GM23338 (cell line): ENCODE results near the gene OXLD1. TPM values are rescaled to one million over a fixed set of nuclear protein-coding genes. Genes with fewer than 3 reads are reported as not detected.

Experiments
- ATAC-seq: fragments of 200-7000 bp; cut with Tn5 transposase; 3 replicates; pipeline ENCODE4 v1.9.1; 2020
- DNase-seq: peaks from one replicate; pipeline ENCODE4 v3.0.0-alpha.2; 2015; ENCODE audit warnings: low spot score
- H2AFZ ChIP-seq: fragments of 200-600 bp; sonication (generic); 2 replicates; pipeline ENCODE4 v1.8.0; 2016; ENCODE audit warnings: antibody characterized with exemption, mild to moderate bottlenecking, moderate library complexity
- H3F3A ChIP-seq: fragments of 200-600 bp; sonication (generic); replicated peaks from 2 replicates; pipeline ENCODE4 v1.8.0; 2017; ENCODE audit warnings: antibody characterized with exemption, mixed run types, low read depth
- H3K27ac ChIP-seq: fragments of 200-600 bp; sonication (generic); 2 replicates; pipeline ENCODE4 v1.6.1; 2016; ENCODE audit warnings: low read depth
- H3K27me3 ChIP-seq: fragments of 200-600 bp; sonication (generic); 2 replicates; pipeline ENCODE4 v1.8.0; 2016; ENCODE audit warnings: mild to moderate bottlenecking, mixed run types, moderate library complexity; ENCODE audit not compliant: insufficient read depth
- H3K36me3 ChIP-seq: fragments of 200-600 bp; sonication (generic); 2 replicates; pipeline ENCODE4 v1.8.0; 2016; ENCODE audit warnings: mild to moderate bottlenecking; ENCODE audit not compliant: insufficient read depth
- H3K4me1 ChIP-seq: fragments of 200-600 bp; sonication (generic); 2 replicates; pipeline ENCODE4 v1.8.0; 2016; ENCODE audit warnings: mild to moderate bottlenecking, moderate library complexity; ENCODE audit not compliant: insufficient read depth
- H3K4me2 ChIP-seq: fragments of 200-600 bp; sonication (generic); 2 replicates; pipeline ENCODE4 v1.7.1; 2017; ENCODE audit warnings: mixed run types
- H3K4me3 ChIP-seq: fragments of 200-600 bp; sonication (generic); 2 replicates; pipeline ENCODE4 v1.6.1; 2016; ENCODE audit warnings: mixed run types
- H3K79me2 ChIP-seq: fragments of 200-600 bp; sonication (generic); replicated peaks from 2 replicates; pipeline ENCODE4 v1.8.0; 2017; ENCODE audit warnings: mild to moderate bottlenecking; ENCODE audit not compliant: insufficient read depth
- H3K9me2 ChIP-seq: fragments of 200-600 bp; sonication (generic); 2 replicates; pipeline ENCODE4 v1.8.0; 2017; ENCODE audit not compliant: insufficient read depth
- H4K20me1 ChIP-seq: fragments of 200-600 bp; sonication (generic); replicated peaks from 2 replicates; pipeline ENCODE4 v1.8.0; 2017; ENCODE audit warnings: mild to moderate bottlenecking; ENCODE audit not compliant: insufficient read depth
- H3K27ac Mint-ChIP-seq: 2 replicates; pipeline ENCODE4 v1.8.0; 2020; ENCODE audit warnings: inconsistent platforms, mild to moderate bottlenecking, moderate library complexity, mixed read lengths
- H3K27me3 Mint-ChIP-seq: 3 replicates; pipeline ENCODE4 v1.8.0; 2022; ENCODE audit warnings: low read depth, mild to moderate bottlenecking, moderate library complexity, mixed read lengths, inconsistent platforms; ENCODE audit not compliant: insufficient read depth, poor library complexity
- H3K36me3 Mint-ChIP-seq: 3 replicates; pipeline ENCODE4 v1.8.0; 2021; ENCODE audit warnings: low read depth, mild to moderate bottlenecking, inconsistent platforms, moderate library complexity, mixed read lengths
- H3K4me1 Mint-ChIP-seq: 3 replicates; pipeline ENCODE4 v1.8.0; 2020; ENCODE audit warnings: mild to moderate bottlenecking, inconsistent platforms, mixed read lengths
- H3K4me3 Mint-ChIP-seq: 3 replicates; pipeline ENCODE4 v1.8.0; 2021; ENCODE audit warnings: moderate library complexity, mild to moderate bottlenecking, inconsistent platforms, mixed read lengths
- H3K9me3 Mint-ChIP-seq: 3 replicates; pipeline ENCODE4 v1.8.0; 2020; ENCODE audit warnings: moderate library complexity, mild to moderate bottlenecking, inconsistent platforms, mixed read lengths
- CREB1 ChIP-seq: fragments of 250-450 bp; sonication (Bioruptor Pico); IDR thresholded peaks from 2 replicates; pipeline ENCODE4 v1.5.0; 2020; ENCODE audit warnings: low read depth, mild to moderate bottlenecking, moderate library complexity
- EZH2phosphoT487 ChIP-seq: fragments of 200-600 bp; sonication (generic); IDR thresholded peaks from one replicate; pipeline ENCODE4 v1.8.1; 2018; ENCODE audit warnings: antibody characterized with exemption; ENCODE audit not compliant: unreplicated experiment
- JUNB ChIP-seq: IDR thresholded peaks from one replicate; pipeline ENCODE4 v1.6.1; 2016; ENCODE audit warnings: antibody characterized with exemption; ENCODE audit not compliant: unreplicated experiment
- NANOG ChIP-seq: IDR thresholded peaks from 2 replicates; pipeline ENCODE4 v1.6.1; 2016; ENCODE audit warnings: antibody characterized with exemption, borderline replicate concordance
- POLR2AphosphoS5 ChIP-seq: IDR thresholded peaks from 2 replicates; pipeline ENCODE4 v1.6.1; 2016; ENCODE audit warnings: antibody characterized with exemption, low read depth
- STAT1 ChIP-seq: IDR thresholded peaks from one replicate; pipeline ENCODE4 v1.6.1; 2016; ENCODE audit warnings: antibody characterized with exemption; ENCODE audit not compliant: unreplicated experiment
- ZNF114 ChIP-seq: fragments of 250-450 bp; sonication (Bioruptor Pico); IDR thresholded peaks from 2 replicates; pipeline ENCODE4 v1.5.0; 2020; ENCODE audit warnings: mild to moderate bottlenecking, moderate library complexity
- ZNF331 ChIP-seq: fragments of 250-450 bp; sonication (Bioruptor Pico); IDR thresholded peaks from 2 replicates; pipeline ENCODE4 v1.5.0; 2020; ENCODE audit warnings: low read depth, mild to moderate bottlenecking, moderate library complexity
- polyA plus RNA-seq: library from polyadenylated mRNA; unstranded; fragments of >200 nt; fragmentation: Nextera tagmentation; extraction: Ambion mirVana; gene quantifications from 2 replicates; pipeline ENCODE4 v1.2.1, GENCODE V29; 2016
- total RNA-seq: library from RNA; depleted of rRNA; stranded (reverse); fragments of >200 nt; shearing (Covaris generic); gene quantifications from 2 replicates; pipeline ENCODE4 v1.2.3, GENCODE V29; 2014
- TF ChIP-seq, protein P1 (sequence below): IDR thresholded peaks from one replicate; pipeline ENCODE4 v1.6.1; 2018; ENCODE audit warnings: antibody characterized with exemption; ENCODE audit not compliant: unreplicated experiment
- TF ChIP-seq, protein P2 (sequence below), 2 experiments: fragments of 200-600 bp in 1 of 2; sonication (generic) in 1 of 2; conservative IDR thresholded peaks; 2 replicates each; pipeline versions ENCODE4 v1.5.1 to v1.6.1; 2016 to 2017; ENCODE audit warnings: antibody characterized with exemption in 2 of 2, low read depth in 2 of 2, mild to moderate bottlenecking in 2 of 2, moderate library complexity in 1 of 2
- TF ChIP-seq, protein P3 (sequence below): IDR thresholded peaks from 2 replicates; pipeline ENCODE4 v1.6.1; 2016; ENCODE audit warnings: antibody characterized with exemption

OXLD1 gene
- total and polyA plus RNA-seq, 2 experiments from 2014 or later, result 46.0 to 64.9 TPM

DNA sequence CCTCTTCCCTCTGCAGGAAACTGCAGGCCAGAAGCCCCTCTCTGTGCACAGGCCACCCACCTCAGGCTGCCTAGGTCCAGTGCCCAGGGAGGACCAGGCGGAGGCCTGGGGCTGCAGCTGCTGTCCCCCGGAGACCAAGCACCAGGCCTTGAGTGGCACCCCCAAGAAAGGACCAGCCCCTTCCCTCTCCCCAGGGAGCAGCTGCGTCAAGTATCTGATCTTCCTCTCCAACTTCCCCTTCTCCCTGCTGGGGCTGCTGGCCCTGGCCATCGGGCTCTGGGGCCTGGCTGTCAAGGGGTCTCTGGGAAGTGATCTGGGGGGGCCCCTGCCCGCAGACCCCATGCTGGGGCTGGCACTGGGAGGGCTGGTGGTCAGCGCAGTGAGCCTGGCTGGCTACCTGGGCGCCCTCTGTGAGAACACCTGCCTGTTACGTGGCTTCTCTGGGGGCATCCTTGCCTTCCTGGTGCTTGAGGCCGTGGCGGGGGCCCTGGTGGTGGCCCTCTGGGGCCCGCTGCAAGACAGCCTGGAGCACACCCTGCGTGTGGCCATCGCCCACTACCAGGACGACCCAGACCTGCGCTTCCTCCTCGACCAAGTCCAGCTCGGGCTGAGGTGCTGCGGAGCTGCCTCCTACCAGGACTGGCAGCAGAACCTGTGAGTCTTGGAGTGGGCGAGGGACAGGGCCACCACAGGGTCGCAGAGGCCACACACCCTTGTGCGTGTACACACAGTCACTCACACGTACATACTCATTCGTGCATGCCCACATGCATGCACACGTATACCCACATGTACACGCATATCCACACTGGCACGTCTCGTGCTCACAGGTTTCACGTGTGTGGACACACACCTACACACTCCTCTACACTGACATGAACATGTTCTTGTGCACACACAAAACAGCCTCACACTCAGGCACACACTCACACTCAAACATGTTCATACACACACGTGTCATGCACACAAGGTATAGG lies 21.1 kb downstream of the OXLD1 start (continued):
- TF ChIP-seq, protein P1, sequence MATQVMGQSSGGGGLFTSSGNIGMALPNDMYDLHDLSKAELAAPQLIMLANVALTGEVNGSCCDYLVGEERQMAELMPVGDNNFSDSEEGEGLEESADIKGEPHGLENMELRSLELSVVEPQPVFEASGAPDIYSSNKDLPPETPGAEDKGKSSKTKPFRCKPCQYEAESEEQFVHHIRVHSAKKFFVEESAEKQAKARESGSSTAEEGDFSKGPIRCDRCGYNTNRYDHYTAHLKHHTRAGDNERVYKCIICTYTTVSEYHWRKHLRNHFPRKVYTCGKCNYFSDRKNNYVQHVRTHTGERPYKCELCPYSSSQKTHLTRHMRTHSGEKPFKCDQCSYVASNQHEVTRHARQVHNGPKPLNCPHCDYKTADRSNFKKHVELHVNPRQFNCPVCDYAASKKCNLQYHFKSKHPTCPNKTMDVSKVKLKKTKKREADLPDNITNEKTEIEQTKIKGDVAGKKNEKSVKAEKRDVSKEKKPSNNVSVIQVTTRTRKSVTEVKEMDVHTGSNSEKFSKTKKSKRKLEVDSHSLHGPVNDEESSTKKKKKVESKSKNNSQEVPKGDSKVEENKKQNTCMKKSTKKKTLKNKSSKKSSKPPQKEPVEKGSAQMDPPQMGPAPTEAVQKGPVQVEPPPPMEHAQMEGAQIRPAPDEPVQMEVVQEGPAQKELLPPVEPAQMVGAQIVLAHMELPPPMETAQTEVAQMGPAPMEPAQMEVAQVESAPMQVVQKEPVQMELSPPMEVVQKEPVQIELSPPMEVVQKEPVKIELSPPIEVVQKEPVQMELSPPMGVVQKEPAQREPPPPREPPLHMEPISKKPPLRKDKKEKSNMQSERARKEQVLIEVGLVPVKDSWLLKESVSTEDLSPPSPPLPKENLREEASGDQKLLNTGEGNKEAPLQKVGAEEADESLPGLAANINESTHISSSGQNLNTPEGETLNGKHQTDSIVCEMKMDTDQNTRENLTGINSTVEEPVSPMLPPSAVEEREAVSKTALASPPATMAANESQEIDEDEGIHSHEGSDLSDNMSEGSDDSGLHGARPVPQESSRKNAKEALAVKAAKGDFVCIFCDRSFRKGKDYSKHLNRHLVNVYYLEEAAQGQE, result no peak
- TF ChIP-seq, protein P2, sequence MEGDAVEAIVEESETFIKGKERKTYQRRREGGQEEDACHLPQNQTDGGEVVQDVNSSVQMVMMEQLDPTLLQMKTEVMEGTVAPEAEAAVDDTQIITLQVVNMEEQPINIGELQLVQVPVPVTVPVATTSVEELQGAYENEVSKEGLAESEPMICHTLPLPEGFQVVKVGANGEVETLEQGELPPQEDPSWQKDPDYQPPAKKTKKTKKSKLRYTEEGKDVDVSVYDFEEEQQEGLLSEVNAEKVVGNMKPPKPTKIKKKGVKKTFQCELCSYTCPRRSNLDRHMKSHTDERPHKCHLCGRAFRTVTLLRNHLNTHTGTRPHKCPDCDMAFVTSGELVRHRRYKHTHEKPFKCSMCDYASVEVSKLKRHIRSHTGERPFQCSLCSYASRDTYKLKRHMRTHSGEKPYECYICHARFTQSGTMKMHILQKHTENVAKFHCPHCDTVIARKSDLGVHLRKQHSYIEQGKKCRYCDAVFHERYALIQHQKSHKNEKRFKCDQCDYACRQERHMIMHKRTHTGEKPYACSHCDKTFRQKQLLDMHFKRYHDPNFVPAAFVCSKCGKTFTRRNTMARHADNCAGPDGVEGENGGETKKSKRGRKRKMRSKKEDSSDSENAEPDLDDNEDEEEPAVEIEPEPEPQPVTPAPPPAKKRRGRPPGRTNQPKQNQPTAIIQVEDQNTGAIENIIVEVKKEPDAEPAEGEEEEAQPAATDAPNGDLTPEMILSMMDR (conservative IDR thresholded peaks at IDR 0.05; ENCODE audit: low read depth in 2 of 2), result no peak
- TF ChIP-seq ZNF331 (CRISPR knock-in tag), result no peak

DNA sequence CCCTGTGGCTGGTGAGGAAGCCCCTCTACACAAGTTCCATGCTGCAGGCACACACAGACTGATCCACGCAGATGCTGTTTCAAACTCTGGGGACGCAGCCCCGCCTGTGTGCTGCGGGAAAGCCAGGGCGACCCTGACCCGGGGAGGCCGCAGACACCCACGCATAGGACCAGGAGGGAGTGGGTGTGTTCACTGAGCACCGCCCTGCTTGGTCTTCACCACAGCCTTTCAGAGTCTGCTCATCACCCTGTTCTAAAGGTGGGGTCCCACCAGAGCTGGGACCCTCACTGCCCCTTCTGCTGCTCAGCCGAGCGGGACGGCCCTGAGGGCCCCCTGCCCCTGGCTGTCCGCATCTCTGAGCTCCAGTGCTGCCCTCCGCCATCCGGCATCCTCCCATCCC lies 21.9 kb downstream of the OXLD1 start:
- H3K27me3 Mint-ChIP-seq, result peaks cover 33% of the 10 kb centered on the region
- H3K9me3 Mint-ChIP-seq, result peaks cover 5% of the 10 kb centered on the region; the same call in 1 of the 3 replicates
- Histone ChIP-seq H3K4me3 (no peak overlapping the region), H3F3A (peaks cover 13% of the 10 kb centered on the region; the same call in 1 of the 2 replicates), H4K20me1 (no peaks in the 10 kb centered on the region), H3K79me2 (no peaks in the 10 kb centered on the region), H3K27me3 (peaks cover 30% of the 10 kb centered on the region), H3K27ac (no peak overlapping the region), H3K4me2 (no peak overlapping the region), H2AFZ (no peak overlapping the region), H3K36me3 (no peaks in the 10 kb centered on the region), H3K9me2 (no peaks in the 10 kb centered on the region), H3K4me1 (peaks cover 11% of the 10 kb centered on the region)
- H3K4me1 Mint-ChIP-seq, result peaks cover 6% of the 10 kb centered on the region
- DNase-seq (no peak), ATAC-seq (no peak)
- H3K4me3 Mint-ChIP-seq, result no peak overlapping the region
- H3K36me3 Mint-ChIP-seq, result no peaks in the 10 kb centered on the region
- no peak overlapping the region for H3K27ac Mint-ChIP-seq
- TF ChIP-seq ZNF331 (CRISPR knock-in tag), result no peak
- TF ChIP-seq, protein P3, sequence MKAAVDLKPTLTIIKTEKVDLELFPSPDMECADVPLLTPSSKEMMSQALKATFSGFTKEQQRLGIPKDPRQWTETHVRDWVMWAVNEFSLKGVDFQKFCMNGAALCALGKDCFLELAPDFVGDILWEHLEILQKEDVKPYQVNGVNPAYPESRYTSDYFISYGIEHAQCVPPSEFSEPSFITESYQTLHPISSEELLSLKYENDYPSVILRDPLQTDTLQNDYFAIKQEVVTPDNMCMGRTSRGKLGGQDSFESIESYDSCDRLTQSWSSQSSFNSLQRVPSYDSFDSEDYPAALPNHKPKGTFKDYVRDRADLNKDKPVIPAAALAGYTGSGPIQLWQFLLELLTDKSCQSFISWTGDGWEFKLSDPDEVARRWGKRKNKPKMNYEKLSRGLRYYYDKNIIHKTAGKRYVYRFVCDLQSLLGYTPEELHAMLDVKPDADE, result no peak
- no peak for TF ChIP-seq NANOG
- TF ChIP-seq, protein P2 (conservative IDR thresholded peaks at IDR 0.05; ENCODE audit: low read depth in 2 of 2), result no peak
- no peak for TF ChIP-seq EZH2phosphoT487
- TF ChIP-seq, protein P1, result no peak
- TF ChIP-seq ZNF114 (CRISPR knock-in tag), result no peak
- no peak for TF ChIP-seq POLR2AphosphoS5
- no peak for TF ChIP-seq STAT1
- TF ChIP-seq CREB1 (CRISPR knock-in tag), result no peak
- no peak for TF ChIP-seq JUNB
